Smooth muscle cell (in vitro differentiated cells): Measurements from ENCODE around the gene TAGLN3. TPM values are rescaled to one million over a fixed set of nuclear protein-coding genes. Genes with fewer than 3 reads are reported as not detected.

ENCODE experiments used
- DNase-seq: peaks from one replicate; lab custom pipeline; 2025; ENCODE audit not compliant: unreplicated experiment; lab: John Stamatoyannopoulos, UW
- H2AFZ ChIP-seq: fragments of 200-600 bp; sonication (generic); 2 replicates; pipeline ENCODE4 v1.6.0; 2016; ENCODE audit warnings: antibody characterized with exemption, low read depth, mild to moderate bottlenecking
- H3F3A ChIP-seq: fragments of 200-600 bp; sonication (generic); 2 replicates; pipeline ENCODE4 v1.6.0; 2017; ENCODE audit warnings: antibody characterized with exemption, low read depth
- H3K27ac ChIP-seq: fragments of 200-600 bp; sonication (generic); 2 replicates; pipeline ENCODE4 v1.5.1; 2016; ENCODE audit warnings: low read depth, mild to moderate bottlenecking
- H3K27me3 ChIP-seq: fragments of 200-600 bp; sonication (generic); 2 replicates; pipeline ENCODE4 v1.6.1; 2016; ENCODE audit warnings: low read depth, mild to moderate bottlenecking
- H3K36me3 ChIP-seq: fragments of 200-600 bp; sonication (generic); 2 replicates; pipeline ENCODE4 v1.5.1; 2016; ENCODE audit warnings: low read depth
- H3K4me1 ChIP-seq: fragments of 200-600 bp; sonication (generic); 2 replicates; pipeline ENCODE4 v1.5.1; 2016; ENCODE audit warnings: low read depth
- H3K4me2 ChIP-seq: fragments of 200-600 bp; sonication (generic); 2 replicates; pipeline ENCODE4 v1.6.0; 2016; ENCODE audit warnings: mild to moderate bottlenecking
- H3K4me3 ChIP-seq: fragments of 200-600 bp; sonication (generic); 2 replicates; pipeline ENCODE4 v1.5.1; 2016; ENCODE audit warnings: mild to moderate bottlenecking
- H3K79me2 ChIP-seq: fragments of 200-600 bp; sonication (generic); 2 replicates; pipeline ENCODE4 v1.6.0; 2016; ENCODE audit warnings: low read depth, mild to moderate bottlenecking
- H3K9ac ChIP-seq: fragments of 200-600 bp; sonication (generic); 2 replicates; pipeline ENCODE4 v1.6.0; 2016; ENCODE audit warnings: low read depth
- H3K9me3 ChIP-seq: fragments of 200-600 bp; sonication (generic); replicated peaks from 2 replicates; pipeline ENCODE4 v1.5.1; 2016; ENCODE audit warnings: low read depth
- H4K20me1 ChIP-seq: fragments of 200-600 bp; sonication (generic); 2 replicates; pipeline ENCODE4 v1.6.0; 2016; ENCODE audit warnings: low read depth
- CTCF ChIP-seq: fragments of 200-600 bp; sonication (generic); IDR thresholded peaks from 2 replicates; pipeline ENCODE4 v1.5.1; 2017; ENCODE audit warnings: borderline replicate concordance, mild to moderate bottlenecking, antibody characterized with exemption; ENCODE audit not compliant: insufficient read depth, poor library complexity, severe bottlenecking
- WGBS: methylation state at CpG from one replicate; pipeline ENCODE4 v1.1.7; 2016; ENCODE audit warnings: low lambda C conversion rate; 5-methylcytosine and 5-hydroxymethylcytosine counted together
- polyA plus RNA-seq: library from polyadenylated mRNA; unstranded; fragments of >200 nt; fragmentation: Nextera tagmentation; extraction: Ambion mirVana; gene quantifications from 2 replicates; pipeline ENCODE4 v1.2.1, GENCODE V29; 2016
- total RNA-seq: library from RNA; depleted of rRNA; stranded (reverse); fragments of >200 nt; gene quantifications from 2 replicates; pipeline ENCODE4 v1.2.3, GENCODE V29; 2014

TAGLN3 gene
- total and polyA plus RNA-seq, 2 experiments from 2014 or later = 0.97 to 2.1 TPM

GRCh38 chr3:112017091-112017490, 18.4 kb downstream of the TAGLN3 start:
- no peaks in the 10 kb centered on the region for H3K36me3 ChIP-seq
- no peaks in the 10 kb centered on the region for H3K79me2 ChIP-seq
- no peak for DNase-seq
- H3K27ac ChIP-seq = no peak overlapping the region
- H3K9me3 ChIP-seq = no peaks in the 10 kb centered on the region
- no peaks in the 10 kb centered on the region for H3K27me3 ChIP-seq
- H3K9ac ChIP-seq = no peak overlapping the region
- no peaks in the 10 kb centered on the region for H4K20me1 ChIP-seq
- no peak for TF ChIP-seq CTCF
- peaks cover 4% of the 10 kb centered on the region for H3K4me1 ChIP-seq
- H2AFZ ChIP-seq = no peak overlapping the region
- no peaks in the 10 kb centered on the region for H3F3A ChIP-seq
- H3K4me3 ChIP-seq = no peak overlapping the region
- H3K4me2 ChIP-seq = no peak overlapping the region

- TF ChIP-seq CTCF = no peak
- H3K4me3 ChIP-seq = no peak overlapping the region
- H3K9me3 ChIP-seq = no peaks in the 10 kb centered on the region
- no peaks in the 10 kb centered on the region for H3F3A ChIP-seq
- H3K27me3 ChIP-seq = no peaks in the 10 kb centered on the region
- no peaks in the 10 kb centered on the region for H3K36me3 ChIP-seq
- no peaks in the 10 kb centered on the region for H3K4me1 ChIP-seq
- no peak overlapping the region for H2AFZ ChIP-seq
- WGBS = 98% methylated on average over 4 of the region's 4 CpGs
- H3K9ac ChIP-seq = no peak overlapping the region
- H4K20me1 ChIP-seq = no peaks in the 10 kb centered on the region
- no peaks in the 10 kb centered on the region for H3K79me2 ChIP-seq
- DNase-seq = no peak
- no peak overlapping the region for H3K4me2 ChIP-seq
- H3K27ac ChIP-seq = no peak overlapping the region
Measured at GRCh38 chr3:112018712-112019111, 20.0 kb downstream of the TAGLN3 start.

- H3K79me2 ChIP-seq = no peaks in the 10 kb centered on the region
- 88% methylated on average over 1 of the region's 1 CpG for WGBS
- DNase-seq = no peak
- no peak overlapping the region for H3K4me3 ChIP-seq
- no peaks in the 10 kb centered on the region for H3F3A ChIP-seq
- no peak overlapping the region for H2AFZ ChIP-seq
- H3K4me2 ChIP-seq = no peak overlapping the region
- H3K36me3 ChIP-seq = no peaks in the 10 kb centered on the region
- no peak for TF ChIP-seq CTCF
- H3K9me3 ChIP-seq = no peaks in the 10 kb centered on the region
- H4K20me1 ChIP-seq = no peaks in the 10 kb centered on the region
- H3K27ac ChIP-seq = no peak overlapping the region
- no peak overlapping the region for H3K9ac ChIP-seq
- H3K27me3 ChIP-seq = no peaks in the 10 kb centered on the region
- no peaks in the 10 kb centered on the region for H3K4me1 ChIP-seq
Measured at GRCh38 chr3:112019716-112020115, 21.0 kb downstream of the TAGLN3 start.

GRCh38 chr3:112020674-112021085, 22.0 kb downstream of the TAGLN3 start:
- H3K4me2 ChIP-seq = no peak overlapping the region
- no peaks in the 10 kb centered on the region for H4K20me1 ChIP-seq
- DNase-seq = no peak
- 28% methylated on average over 1 of the region's 1 CpG for WGBS
- no peak overlapping the region for H3K4me3 ChIP-seq
- no peak overlapping the region for H3K9ac ChIP-seq
- no peaks in the 10 kb centered on the region for H3K27me3 ChIP-seq
- TF ChIP-seq CTCF = no peak
- H3K27ac ChIP-seq = no peak overlapping the region
- H3K36me3 ChIP-seq = no peaks in the 10 kb centered on the region
- H3K4me1 ChIP-seq = no peaks in the 10 kb centered on the region
- no peaks in the 10 kb centered on the region for H3F3A ChIP-seq
- H2AFZ ChIP-seq = no peak overlapping the region
- H3K79me2 ChIP-seq = no peaks in the 10 kb centered on the region
- no peaks in the 10 kb centered on the region for H3K9me3 ChIP-seq
